Rectal smooth muscle tissue (tissue), 1 donor: ENCODE data around the gene TMEM163.

Experiments
- H3K27ac ChIP-seq: one replicate; pipeline ENCODE4 v1.7.0; 2013; ENCODE audit warnings: low read depth, low read length, inconsistent platforms
- H3K27me3 ChIP-seq: one replicate; pipeline ENCODE4 v1.7.0; 2013; ENCODE audit warnings: low read length; ENCODE audit not compliant: control insufficient read depth, insufficient read depth
- H3K36me3 ChIP-seq: one replicate; pipeline ENCODE4 v1.7.0; 2013; ENCODE audit warnings: low read length; ENCODE audit not compliant: control insufficient read depth, insufficient read depth
- H3K4me1 ChIP-seq: one replicate; pipeline ENCODE4 v1.7.0; 2013; ENCODE audit warnings: low read length; ENCODE audit not compliant: control insufficient read depth, insufficient read depth
- H3K4me3 ChIP-seq: one replicate; pipeline ENCODE4 v1.7.0; 2013; ENCODE audit warnings: low read length
- H3K9ac ChIP-seq: one replicate; pipeline ENCODE4 v1.7.0; 2013; ENCODE audit warnings: low read length

The TMEM163 gene

DNA sequence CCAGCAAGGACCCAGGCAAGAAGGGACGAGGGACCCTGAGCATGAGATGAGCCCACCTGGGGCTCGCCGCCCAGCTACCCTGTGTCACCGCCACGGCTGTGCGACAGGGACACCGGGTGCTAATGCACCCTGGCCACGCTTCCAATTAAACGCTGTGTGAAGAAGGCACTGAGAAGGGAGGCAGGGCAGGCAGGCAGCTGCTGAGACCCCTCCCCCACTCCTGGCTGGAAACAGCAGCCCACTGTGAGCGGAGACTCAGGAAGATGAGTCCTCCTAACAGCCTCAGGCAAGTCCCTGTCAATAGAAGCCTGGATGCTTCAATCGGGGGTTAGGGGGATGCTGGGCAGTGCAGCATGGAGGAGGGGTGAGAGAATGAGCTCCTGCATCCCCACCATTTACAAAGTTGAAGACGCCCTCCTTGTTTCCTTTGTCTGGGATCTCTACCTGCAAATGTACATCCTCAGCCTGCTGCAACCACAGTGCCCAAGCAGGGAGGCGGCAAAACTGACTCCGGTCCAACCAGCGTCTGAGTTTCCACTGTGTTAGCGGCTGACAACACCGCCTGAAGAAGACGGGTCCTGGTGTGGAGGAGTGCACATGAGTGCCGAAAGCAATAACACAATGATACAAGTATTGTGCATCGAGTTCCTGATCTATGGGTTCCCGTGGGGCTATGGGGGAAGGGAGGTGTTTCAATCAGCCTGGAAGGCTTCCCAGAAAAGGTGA is 12.8 kb downstream of the TMEM163 start:
- Histone ChIP-seq H3K27me3 (no peaks in the 10 kb centered on the region), H3K4me3 (no peak overlapping the region), H3K9ac (no peak overlapping the region), H3K36me3 (no peaks in the 10 kb centered on the region), H3K27ac (no peak overlapping the region), H3K4me1 (no peaks in the 10 kb centered on the region)

DNA sequence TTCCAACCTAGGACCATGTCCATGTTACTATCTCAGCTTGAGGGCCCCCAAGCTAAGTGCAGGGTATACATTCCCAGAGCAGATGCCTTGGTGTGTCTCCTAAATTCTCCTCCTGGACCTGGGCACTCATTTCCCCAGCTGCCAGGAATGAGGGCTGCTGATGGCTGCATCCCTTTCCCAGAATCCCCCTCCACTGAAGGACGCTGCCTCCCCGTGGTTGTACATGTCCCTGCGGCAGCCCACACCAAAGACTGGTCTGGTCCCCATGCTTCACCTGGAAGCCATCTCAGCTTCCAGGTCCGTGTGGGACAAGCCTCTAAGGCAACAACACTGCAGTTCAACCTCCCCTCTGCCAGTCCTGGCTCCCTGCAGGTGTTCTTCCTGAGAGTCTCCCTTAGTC is 14.6 kb downstream of the TMEM163 start:
- H3K4me3 ChIP-seq, result no peak overlapping the region
- no peaks in the 10 kb centered on the region for H3K36me3 ChIP-seq
- no peaks in the 10 kb centered on the region for H3K27me3 ChIP-seq
- no peaks in the 10 kb centered on the region for H3K4me1 ChIP-seq
- H3K9ac ChIP-seq, result no peak overlapping the region
- no peak overlapping the region for H3K27ac ChIP-seq

DNA sequence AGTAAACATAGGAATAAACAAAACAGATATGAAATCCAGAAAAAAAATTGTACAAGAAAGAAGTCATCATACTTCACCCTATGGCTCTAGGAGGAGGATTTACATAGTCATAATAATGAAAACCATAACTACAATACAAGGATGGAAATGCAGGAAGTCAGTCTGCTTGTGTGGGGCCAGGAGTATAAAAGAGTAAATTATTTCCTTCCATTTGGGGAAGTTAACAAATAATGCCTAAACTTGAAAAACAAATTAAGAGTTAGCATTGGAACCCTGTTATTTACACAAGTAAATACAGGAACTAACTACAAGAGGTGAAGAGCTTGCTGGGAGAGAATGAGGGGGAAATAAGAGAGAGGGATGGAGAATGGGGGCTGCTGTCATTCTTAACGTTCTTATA is 15.4 kb downstream of the TMEM163 start:
- no peak overlapping the region for H3K27ac ChIP-seq
- H3K4me3 ChIP-seq, result no peak overlapping the region
- H3K4me1 ChIP-seq, result no peaks in the 10 kb centered on the region
- no peaks in the 10 kb centered on the region for H3K27me3 ChIP-seq
- H3K36me3 ChIP-seq, result no peaks in the 10 kb centered on the region
- H3K9ac ChIP-seq, result no peak overlapping the region

DNA sequence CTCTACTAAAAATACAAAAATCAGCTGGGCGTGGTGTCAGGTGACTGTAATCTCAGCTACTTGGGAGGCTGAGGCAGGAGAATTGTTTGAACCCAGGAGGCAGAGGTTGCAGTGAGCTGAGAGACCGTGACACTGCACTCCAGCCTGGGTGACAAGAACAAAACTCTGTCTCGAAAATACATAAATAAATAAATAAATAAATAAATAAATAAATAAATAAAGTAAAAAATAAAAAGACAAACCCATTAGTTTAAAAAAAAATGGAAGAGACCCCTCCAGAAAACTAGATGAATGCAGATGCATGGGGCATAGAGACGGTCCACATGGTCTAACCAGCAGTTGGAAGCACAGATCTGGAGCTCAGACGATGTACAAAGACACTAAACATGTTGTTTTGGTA is 18.1 kb downstream of the TMEM163 start:
- no peak overlapping the region for H3K9ac ChIP-seq
- no peaks in the 10 kb centered on the region for H3K4me1 ChIP-seq
- no peak overlapping the region for H3K27ac ChIP-seq
- H3K36me3 ChIP-seq, result no peaks in the 10 kb centered on the region
- H3K4me3 ChIP-seq, result no peak overlapping the region
- H3K27me3 ChIP-seq, result no peaks in the 10 kb centered on the region

DNA sequence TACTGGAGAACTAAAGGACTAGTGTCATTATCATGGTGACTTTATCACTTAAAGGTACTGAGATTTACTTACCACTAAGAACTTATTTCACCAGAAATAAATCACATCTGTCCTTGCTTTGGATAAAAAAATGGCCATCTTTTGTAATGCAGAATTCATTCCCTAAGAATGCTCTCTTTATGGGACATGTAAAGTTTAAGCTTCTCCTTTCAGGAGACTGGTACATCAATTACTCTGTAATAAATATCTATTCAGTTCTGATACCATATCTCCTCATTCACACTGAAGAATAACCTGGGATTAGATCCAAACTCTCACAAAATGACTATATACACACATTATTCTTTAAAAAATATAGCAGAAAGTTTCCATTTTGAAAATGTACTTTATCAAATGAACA is 24.4 kb downstream of the TMEM163 start:
- Histone ChIP-seq H3K27me3 (no peaks in the 10 kb centered on the region), H3K9ac (no peak overlapping the region), H3K27ac (no peak overlapping the region), H3K36me3 (no peaks in the 10 kb centered on the region), H3K4me1 (no peaks in the 10 kb centered on the region), H3K4me3 (no peak overlapping the region)

DNA sequence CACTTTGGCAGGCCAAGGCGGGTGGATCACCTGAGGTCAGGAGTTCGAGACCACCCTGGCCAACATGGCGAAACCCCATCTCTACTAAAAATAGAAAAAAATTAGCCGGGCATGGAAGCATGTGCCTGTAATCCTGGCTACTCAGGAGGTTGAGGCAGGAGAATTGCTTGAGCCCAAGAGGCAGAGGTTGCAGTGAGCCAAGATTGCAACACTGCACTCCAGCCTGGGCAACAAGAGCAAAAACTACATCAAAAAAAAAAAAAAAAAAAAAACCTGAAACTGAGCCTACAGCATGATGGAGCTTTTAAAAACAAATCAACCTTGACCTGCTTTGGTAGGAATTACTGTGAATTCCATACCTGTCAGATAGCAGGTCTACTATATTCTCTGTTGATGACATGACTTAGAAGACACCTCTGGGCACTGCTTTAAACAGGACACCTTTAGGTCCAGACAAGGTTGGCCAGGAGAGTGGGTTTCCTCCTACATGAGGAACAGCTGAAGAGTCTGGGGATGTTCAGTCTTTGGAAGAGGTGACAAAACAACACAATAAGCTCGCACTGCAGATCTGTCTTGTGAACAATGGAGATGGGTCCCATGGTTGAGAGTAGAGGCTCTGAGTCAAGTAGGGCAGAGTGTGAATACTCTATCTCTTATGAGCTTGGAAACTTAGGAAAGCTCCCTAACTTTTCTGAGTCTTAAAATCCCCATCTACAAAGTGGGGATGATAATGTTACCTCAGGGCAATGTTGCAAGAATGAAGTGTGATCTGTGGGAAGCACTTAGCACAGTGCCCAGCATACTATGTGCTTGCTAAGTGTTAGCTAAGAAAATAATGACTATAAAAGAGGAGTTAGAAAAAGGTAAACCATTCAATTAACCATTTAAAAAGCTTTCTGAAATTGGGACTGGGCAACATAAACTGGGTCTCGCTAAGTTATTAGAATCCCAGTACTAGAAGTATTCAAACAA is 25.2 kb downstream of the TMEM163 start:
- Histone ChIP-seq H3K36me3 (no peaks in the 10 kb centered on the region), H3K4me3 (no peak overlapping the region), H3K9ac (no peak overlapping the region), H3K4me1 (no peaks in the 10 kb centered on the region), H3K27ac (no peak overlapping the region), H3K27me3 (no peaks in the 10 kb centered on the region)

DNA sequence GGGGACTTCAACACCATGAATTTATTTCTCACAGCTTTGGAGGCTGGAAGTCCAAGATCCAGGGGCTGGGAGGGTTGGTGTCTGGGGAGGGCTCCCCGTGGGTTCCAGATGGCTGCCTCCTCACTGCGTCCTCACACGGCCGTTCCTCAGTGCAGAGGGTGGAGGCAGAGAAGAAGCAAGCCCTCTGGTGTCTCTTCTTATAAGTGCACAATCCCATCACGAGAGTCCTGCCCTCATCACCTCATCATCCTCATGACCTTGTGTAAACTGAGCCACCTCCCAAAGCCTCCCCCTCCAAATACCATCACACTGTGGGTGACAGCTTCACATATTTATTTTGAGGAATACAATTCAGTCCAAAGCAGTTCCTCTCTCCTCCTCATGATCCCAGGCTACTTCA is 26.3 kb downstream of the TMEM163 start:
- H3K4me1 ChIP-seq, result no peaks in the 10 kb centered on the region
- H3K36me3 ChIP-seq, result no peaks in the 10 kb centered on the region
- no peaks in the 10 kb centered on the region for H3K27me3 ChIP-seq
- no peak overlapping the region for H3K27ac ChIP-seq
- H3K4me3 ChIP-seq, result no peak overlapping the region
- H3K9ac ChIP-seq, result no peak overlapping the region

DNA sequence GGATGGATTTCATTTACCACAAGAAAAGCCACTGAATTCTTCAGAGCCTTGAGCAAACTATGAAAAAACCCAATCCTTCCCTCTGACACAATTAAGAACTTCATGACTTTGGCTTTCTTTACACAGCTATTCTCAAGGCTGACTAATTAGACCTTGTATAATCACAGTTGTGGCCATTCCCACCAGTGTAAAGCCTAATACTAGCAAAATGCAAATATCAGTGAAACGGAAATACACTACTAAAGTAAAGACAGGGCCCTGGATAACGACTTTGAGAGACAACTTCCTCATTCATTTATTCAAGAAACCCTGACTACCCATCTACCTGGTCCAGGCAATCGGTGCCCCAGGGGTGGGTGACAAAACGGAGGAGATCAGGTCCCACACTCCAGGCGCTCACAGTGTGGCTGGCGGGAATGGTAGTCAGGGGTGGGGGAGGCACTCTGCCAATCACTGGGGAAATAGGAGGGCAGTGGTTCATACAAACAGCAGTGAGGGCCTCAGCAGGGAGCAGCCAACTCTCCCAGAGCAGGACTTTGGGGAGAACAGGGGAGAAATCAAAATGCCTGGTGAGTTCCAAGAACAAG is 28.1 kb downstream of the TMEM163 start:
- no peaks in the 10 kb centered on the region for H3K27me3 ChIP-seq
- H3K9ac ChIP-seq, result no peak overlapping the region
- no peak overlapping the region for H3K27ac ChIP-seq
- H3K4me3 ChIP-seq, result no peak overlapping the region
- H3K36me3 ChIP-seq, result no peaks in the 10 kb centered on the region
- H3K4me1 ChIP-seq, result no peaks in the 10 kb centered on the region

DNA sequence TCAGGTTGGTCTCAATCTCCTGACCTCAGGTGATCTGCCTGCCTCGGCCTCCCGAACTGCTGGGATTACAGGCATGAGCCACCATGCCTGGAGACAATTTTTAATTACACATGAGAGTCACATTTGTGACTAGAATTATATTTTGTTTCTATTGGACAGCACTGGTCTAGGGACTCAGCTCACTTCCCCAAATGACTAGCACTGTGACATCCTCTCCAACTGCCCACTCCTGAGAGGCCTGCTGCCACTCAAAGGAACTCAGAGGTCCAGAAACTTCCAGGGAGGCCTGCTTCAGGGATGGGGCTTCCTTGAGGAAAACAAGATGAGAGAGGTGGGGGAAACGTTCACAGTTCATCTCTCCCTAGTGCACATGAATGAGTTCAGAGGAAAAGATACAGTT is 29.5 kb downstream of the TMEM163 start:
- H3K9ac ChIP-seq, result no peak overlapping the region
- no peak overlapping the region for H3K27ac ChIP-seq
- no peaks in the 10 kb centered on the region for H3K27me3 ChIP-seq
- no peaks in the 10 kb centered on the region for H3K36me3 ChIP-seq
- no peaks in the 10 kb centered on the region for H3K4me1 ChIP-seq
- H3K4me3 ChIP-seq, result no peak overlapping the region

DNA sequence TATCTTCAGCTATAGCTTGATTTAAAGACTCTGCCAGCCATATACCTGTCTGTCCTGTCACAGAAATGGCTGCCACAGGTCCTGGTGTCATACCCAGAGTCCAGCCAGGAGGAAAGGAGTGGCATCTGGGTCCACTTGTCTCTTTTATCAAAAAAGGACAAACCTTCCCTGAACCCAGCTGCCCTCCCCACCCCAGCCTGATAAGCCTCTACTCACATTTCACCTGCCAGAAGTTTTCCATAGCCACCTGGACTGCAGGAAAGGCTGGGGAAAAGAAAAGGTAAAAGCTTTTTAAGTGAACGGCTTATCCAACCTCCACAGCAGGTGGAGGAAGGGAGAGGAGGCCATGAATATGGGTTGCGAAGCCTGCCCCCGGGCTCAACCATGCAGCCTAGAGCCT is 32.8 kb downstream of the TMEM163 start:
- Histone ChIP-seq H3K27ac (no peak overlapping the region), H3K4me1 (no peaks in the 10 kb centered on the region), H3K36me3 (no peaks in the 10 kb centered on the region), H3K9ac (no peak overlapping the region), H3K4me3 (no peak overlapping the region), H3K27me3 (no peaks in the 10 kb centered on the region)

DNA sequence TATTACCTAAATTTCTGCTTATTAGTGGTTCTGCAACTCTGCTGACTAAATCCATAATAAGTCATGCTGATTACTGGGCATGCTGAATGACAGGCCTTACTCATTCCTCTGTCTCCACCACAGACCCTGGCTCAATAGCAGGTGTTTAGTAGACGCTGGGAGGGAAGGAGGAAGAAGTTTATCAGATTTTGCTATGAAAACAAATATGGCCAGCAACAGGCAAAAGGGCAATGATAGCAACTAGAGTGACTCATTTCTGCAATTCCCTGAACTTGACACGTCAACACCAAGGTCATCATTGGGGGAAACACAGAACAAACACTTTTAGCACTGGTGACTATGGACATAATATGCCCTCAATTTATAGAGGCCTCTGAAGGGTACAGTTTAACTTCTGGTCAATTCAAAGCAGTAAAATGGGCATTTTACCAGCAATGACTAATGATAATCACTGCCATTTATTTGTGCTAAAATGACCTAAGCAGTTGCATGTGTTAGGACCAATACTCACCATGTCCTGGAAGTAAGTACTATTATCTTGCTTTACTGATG is 35.2 kb downstream of the TMEM163 start:
- Histone ChIP-seq H3K9ac (no peak overlapping the region), H3K4me3 (no peak overlapping the region), H3K27me3 (no peaks in the 10 kb centered on the region), H3K36me3 (no peaks in the 10 kb centered on the region), H3K4me1 (no peaks in the 10 kb centered on the region), H3K27ac (no peak overlapping the region)

DNA sequence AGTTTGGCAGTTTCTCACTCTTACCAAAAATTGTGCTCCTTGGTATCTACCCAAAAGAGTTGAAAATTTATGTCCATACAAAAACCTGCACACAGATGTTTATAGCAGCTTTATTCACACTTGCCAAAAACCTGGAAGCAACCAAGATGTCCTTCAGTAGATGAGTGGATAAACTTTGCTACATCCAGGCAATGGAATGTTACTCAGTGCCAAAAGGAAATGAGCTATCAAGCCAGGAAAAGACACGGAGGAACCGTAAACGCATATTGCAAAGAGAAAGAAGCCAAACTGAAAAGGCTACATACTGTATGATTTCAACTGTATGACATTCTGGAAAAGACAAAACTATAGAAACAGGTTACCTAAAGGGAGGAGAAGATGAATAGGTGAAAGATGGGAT is 36.1 kb downstream of the TMEM163 start:
- no peaks in the 10 kb centered on the region for H3K4me1 ChIP-seq
- H3K27ac ChIP-seq, result no peak overlapping the region
- H3K36me3 ChIP-seq, result no peaks in the 10 kb centered on the region
- no peak overlapping the region for H3K9ac ChIP-seq
- H3K4me3 ChIP-seq, result no peak overlapping the region
- no peaks in the 10 kb centered on the region for H3K27me3 ChIP-seq
